ELR (cell line): ENCODE results near the gene PDGFRB.

Experiments
- DNase-seq: peaks from one replicate; pipeline ENCODE4 v3.0.0-alpha.2; 2015; ENCODE audit warnings: low read depth

The PDGFRB gene

GRCh38 chr5:150181766-150182545 is 26.3 kb upstream of the PDGFRB start:
- peak; percentile 29 for DNase-seq

DNA sequence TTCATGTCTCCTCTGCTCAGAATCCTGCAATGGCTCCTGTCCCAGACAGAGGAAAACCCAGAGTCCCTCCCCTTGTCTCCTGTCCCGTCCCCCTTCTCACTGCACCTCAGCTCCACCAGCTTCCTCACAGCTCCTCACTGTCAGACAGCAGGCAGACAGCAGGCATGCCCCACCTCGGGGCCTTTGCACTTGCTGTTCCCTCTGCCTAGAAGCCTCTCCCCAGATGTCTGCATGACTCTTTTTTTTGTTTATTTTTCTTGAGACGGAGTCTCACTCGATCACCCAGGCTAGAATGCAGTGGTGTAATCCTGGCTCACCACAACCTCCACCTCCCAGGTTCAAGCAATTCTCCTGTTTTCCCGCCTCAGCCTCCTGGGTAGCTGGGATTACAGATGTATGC is 25.4 kb upstream of the PDGFRB start:
- peak; percentile 73 for DNase-seq

DNA sequence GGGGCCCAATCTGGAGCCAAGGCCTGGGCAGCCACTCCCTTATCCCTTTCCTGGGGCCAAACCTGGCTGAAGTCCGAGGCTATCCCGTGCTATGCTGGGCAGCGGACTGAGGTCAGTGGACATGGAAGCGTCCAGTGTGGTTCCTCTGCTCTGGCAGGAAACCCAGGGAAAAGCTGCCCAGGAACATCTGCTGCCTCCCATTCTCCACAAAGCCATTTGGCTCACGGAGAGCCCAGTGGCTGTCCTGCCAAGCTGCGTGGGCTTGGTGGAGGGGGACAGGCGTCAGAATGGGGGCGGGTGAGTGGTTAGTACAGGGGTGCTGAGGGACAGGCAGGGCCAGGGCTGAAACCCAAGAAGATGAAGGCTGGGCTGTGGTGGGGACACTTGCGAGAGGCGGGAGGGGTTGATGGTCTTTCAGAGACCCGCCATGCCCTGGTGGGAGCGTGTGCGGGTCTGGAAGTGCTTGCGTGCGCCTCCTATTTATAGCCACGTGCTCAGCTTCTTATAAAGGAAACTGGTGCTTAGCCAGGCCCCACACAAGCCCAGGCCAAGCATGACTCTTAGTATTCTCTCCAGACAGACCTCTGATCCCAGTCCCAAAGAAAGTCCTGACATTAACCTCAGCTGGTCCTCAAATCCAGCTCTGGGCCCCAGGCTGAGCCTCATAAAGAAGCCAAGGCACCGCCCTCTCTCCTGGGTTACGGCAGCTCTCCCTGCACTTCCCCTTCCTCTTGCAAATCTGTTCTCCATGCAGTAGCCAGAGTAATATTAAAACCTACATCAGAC is 24.8 kb upstream of the PDGFRB start:
- DNase-seq: no peak

GRCh38 chr5:150179019-150179620 is 23.5 kb upstream of the PDGFRB start:
- no peak for DNase-seq

- no peak for DNase-seq
These were observed 22.6 kb upstream of the PDGFRB start for GRCh38 chr5:150178262-150178661.

DNA sequence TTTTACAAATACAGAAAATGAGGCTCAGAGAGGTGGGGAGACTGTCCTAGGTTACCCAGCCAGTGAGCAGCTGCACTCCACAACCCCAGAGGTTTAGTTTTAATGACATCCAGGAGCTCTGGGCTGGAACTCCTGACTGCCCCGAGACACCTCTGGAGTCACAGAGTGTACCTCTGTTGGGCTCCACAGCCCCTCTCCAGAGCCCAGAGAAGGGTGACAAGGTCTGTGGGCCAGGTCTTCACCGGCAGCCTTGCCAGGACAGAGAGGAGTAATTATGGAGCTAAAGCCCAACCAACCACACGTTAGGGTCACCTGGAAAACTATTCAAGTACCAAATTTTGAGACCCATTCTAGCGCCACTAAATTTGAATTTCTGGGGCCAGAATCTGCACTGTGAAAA is 22.1 kb upstream of the PDGFRB start:
- DNase-seq: no peak

DNA sequence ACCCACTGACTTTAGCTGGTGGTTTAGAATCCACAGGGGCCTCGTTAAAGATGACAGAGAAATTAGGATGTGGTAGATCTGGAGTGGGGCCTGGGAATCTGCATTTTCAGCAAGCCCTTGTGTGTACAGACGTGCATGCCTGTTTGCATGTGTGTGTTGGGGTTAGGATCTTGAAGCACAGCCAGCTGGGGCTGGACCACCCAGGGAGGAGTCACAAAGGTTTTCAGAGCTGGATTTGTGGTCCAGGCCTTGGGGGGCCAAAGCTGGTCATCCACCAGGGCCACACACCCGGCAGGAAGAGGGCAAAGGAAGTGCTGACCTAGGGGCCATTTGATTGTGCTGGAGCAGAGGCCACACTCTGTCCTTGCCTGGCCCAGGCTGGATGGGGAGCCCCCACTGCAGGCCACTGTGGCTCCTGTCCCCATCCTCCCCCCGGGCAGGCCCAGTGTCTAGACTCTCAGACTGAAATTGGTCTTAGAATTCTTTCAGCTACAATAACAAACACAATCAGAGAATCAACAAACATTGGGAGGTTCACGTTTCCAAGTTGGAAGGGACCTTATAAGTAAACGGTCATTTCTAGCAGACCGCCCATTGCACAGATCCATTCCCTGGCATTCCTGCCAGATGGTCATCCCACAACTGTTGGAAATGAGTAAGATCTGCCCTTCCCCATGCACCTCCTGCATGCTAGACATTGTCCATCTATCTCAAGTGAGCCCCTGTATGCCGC is 21.3 kb upstream of the PDGFRB start:
- DNase-seq: no peak

- DNase-seq: peak; percentile 66
These were observed 19.9 kb upstream of the PDGFRB start for GRCh38 chr5:150175536-150175935.

DNA sequence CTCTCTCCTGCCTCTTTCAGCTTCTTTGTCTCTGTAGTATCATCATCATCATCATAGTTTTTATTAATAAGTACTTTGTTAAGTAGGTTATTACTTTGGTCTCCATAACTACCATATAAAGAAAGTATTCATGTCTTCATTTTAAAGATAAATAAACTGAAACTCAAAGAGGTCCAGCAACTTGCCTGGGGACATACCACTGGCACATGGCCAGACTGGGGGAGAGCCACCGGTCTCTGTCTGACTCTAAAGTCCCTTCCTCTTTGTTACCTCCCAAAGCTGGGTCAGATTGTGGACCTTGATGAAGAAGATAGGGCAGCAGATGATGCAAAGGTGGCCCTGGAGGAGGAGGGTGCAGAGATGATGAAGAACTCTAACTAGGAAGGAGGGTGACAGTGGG is 19.4 kb upstream of the PDGFRB start:
- DNase-seq: no peak

GRCh38 chr5:150174285-150174684 is 18.6 kb upstream of the PDGFRB start:
- no peak for DNase-seq

- no peak for DNase-seq
These were observed 17.5 kb upstream of the PDGFRB start for GRCh38 chr5:150173161-150173560.

- DNase-seq: no peak
These were observed 16.9 kb upstream of the PDGFRB start for GRCh38 chr5:150172556-150172955.

- peak; percentile 34 for DNase-seq
These were observed 16.5 kb upstream of the PDGFRB start for GRCh38 chr5:150172145-150172544.

DNA sequence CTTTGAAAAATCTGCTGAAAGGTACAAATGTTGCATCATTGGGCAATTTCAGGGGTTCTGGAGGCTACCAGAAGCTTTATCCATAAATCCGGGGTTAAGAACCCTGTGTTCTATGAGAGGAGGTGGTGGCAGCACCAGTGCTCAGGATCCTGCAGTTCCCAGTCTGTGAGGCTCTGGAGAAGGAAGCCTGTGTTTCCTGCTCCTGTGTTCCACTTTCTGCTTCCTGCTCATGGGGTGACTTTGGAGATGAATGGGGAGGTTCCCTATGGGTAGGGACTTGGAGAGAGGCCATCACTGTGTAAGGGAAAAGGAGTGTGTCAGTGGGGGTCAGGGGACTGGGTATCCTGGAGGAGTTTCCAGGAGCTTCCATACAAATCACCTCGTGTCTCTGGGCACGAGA is 13.2 kb upstream of the PDGFRB start:
- DNase-seq: no peak

- DNase-seq: no peak
These were observed 12.3 kb upstream of the PDGFRB start for GRCh38 chr5:150167908-150168307.

GRCh38 chr5:150167512-150167850 is 11.8 kb upstream of the PDGFRB start:
- DNase-seq: no peak

- no peak for DNase-seq
These were observed 11.2 kb upstream of the PDGFRB start, which contains the start of gene CDX1 for GRCh38 chr5:150166650-150167511. Gene CDX1, plus strand, starts transcription at chr5:150166778. Its CDS starts 99 bp downstream, at chr5:150166877.

DNA sequence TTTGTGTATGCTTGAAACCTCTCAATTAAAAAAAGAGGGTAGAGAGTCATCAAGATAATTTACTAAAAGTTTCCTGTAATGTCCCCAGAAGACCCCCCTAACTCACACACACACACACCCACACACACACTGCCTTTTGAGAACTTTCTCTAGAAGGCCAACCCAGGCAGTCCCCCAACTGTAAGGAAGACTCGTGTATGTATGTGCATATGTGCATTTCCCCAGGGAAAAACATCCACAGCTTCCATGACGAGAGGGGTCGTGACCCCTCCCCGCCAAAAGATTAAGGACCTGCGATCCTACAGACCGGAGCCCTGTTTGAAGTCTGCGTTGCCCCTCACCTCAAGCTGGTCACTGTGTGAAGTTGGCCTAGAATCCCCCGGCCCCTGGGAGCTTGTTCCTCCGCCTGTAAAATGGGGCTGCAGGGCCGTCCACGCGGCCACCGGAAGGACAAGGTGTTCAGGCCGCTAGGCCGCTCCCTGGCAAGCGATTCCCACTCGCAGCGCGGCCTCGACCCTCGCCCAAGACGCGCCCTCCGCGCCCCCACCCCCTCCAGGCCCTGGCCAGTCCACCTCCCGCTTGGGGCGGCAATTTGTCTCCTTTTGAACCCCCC is 10.5 kb upstream of the PDGFRB start:
- DNase-seq: no peak

- no peak for DNase-seq
These were observed 8.8 kb upstream of the PDGFRB start for GRCh38 chr5:150164211-150164980.

DNA sequence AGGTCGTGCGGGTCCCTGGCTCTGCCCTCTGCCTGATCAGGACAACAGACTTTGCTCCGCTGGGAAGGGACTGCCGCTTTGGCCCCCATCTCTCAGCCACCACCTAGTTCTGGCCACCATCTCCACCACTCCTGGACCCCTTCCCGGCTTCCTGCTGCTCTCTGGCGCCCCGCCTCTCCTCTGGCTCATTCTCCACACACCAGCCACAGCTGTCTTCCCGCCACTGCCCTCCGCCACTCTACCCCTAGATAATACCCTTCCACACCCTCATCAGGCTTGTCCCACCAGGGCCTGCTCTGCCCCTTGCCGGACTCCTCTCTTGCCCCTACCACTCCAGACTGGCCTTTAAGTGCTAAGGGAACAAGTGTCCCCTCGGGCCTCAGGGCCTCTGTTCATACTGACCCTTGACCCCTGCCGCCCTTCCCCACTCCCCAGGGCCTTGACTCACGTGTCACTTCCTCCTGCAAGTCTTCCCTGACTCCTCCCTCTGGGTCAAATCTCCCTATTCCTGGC is 8.0 kb upstream of the PDGFRB start:
- no peak for DNase-seq
